NCI-H82 treated with DMSO at 0.1 percent for 48 hours (cell line): ENCODE results near the gene HDHD3.
"Not testable (repeated sequence)": the region's sequence is repeated elsewhere in the genome, so short reads cannot be mapped to it uniquely, and the experiment has no call there.

Experiments used
- DNase-seq: peaks from one replicate; lab custom pipeline; 2025; ENCODE audit not compliant: unreplicated experiment; lab: John Stamatoyannopoulos, UW

The HDHD3 gene, protein sequence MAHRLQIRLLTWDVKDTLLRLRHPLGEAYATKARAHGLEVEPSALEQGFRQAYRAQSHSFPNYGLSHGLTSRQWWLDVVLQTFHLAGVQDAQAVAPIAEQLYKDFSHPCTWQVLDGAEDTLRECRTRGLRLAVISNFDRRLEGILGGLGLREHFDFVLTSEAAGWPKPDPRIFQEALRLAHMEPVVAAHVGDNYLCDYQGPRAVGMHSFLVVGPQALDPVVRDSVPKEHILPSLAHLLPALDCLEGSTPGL

DNA sequence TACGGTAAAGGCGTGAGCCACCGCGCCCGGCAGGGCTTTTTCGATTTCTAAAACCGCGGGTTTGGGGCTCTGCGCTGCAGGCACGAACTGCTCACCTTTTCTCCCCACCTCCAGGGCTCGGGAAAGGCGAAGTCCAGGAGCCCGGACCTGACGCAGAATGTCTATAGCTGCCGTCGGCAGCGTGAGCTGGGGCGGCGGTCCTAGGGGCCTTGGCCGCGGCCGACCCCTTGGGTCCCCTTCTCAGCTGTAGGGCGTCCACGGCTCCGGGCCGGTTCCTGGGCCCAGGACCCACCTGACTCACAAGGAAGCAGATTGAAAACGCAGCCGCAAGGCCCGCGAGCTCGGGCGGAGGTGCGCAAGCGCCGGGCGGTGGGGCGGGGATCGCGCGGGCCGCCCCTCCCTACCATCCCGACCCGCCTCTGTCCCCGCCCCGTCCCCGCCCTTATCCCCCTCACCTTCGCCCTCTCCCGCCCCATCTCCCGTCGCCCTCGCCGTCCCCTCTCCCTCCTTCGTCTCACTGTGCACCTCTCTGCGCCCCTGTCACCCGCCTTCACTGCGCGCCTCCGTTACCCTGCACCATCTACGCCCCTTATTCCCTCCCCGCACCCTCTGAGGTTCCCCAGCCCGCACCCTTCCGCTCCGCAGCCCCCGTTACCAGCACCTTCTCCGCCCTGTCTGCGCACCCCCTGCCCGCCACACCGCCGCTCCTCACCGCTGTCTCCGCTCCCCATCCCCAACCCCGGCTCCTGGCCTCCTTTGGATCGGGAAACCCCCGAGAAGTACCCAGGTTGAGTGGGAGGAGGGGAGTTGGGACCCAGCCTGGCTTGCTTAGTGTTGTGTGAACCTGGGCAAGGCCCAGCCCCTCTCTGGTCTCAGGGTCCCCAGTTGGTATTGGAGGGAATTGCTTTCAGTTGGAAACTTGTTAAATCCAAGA lies at the start of gene HDHD3:
Gene HDHD3 (minus strand): TSS at position 353 of the 934 bp plus-strand sequence. CDS start 2,632 bp downstream, outside the sequence.
- DNase-seq: peak; percentile 60

DNA sequence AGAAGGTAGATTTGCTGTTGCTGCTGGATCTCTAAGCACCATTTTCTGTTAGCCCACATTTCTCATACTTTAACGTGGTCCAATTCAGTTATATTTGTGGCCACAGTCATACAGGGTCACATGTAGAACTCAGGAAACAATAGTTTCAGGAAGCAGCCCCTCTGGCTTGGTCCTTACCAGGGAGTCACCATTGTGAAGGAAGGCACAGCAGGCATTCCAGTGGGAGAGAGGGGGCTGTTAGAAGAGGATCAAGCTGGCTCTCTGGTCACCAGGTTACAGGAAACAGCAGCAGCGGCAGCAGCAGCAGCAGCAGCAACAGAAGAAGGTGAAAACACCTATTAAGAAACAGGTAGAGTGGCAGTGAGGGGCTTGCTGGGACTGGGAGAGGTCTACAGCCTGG lies 48.3 kb upstream of the HDHD3 start:
- no peak for DNase-seq

DNA sequence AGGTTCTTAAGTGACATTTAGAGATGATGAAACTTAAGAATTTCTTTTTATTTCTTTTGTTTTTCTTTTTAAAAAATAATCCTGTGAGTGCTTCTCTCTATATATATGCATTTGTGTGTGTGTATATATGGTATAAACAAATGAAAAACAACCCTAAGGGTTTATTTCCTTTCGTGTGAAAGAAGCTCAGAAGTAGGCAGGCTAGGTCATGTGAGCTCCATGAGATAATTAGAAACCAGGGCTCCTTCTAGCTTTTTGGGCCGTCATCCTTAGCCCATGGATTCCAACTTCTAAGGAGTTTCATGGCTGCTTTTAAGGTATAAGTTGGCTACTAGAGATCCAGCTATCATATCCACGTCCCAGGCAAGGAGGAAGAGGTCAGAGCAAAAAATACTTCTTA lies 44.9 kb upstream of the HDHD3 start:
- DNase-seq: no peak

DNA sequence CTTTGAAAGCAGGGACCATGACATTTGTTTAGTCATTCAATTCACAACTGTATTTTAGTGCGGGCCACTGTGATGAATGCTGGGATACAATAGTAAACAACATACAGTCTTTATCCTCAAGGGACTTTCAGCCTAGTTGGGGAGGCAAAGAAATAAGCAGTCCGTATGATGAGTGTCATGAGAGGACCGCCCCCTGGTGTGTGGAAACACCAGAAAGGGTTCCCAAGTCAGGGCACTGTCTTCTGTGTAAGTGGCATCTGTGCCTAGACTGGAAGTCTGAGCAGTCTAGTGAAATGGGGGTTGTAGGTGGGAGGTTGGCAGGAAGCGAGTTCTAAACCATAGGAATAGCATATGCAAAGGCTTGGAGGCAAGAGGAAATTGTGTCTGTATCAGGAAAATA lies 40.6 kb upstream of the HDHD3 start:
- DNase-seq: no peak

DNA sequence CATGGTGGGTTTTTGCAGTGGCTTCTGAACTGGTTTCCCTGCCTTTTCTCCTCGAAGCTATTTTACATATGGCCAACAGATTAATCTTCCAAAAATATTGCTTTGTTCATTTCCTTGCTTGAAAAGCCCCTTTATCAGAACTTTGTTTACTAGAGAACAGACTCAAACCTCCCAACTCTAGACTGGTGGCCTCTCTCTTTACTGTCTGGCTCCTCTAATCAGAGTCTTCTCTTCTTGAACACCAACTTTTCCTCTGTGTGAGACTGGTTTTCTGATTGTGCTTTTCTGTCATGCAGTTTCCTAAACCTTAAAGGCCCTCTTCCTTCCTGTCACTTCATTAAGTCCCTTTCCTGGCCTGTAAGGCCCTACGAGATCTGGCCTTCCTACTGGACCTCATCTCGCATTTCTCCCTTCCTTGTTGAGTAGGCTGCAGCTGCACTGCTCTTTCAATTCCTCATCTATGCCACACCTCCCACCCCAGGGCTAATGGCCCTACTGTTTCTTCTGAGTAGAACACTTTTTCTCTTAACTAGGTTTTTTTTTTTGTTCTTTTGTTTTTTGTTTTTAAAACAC lies 39.4 kb upstream of the HDHD3 start:
- DNase-seq: no peak

DNA sequence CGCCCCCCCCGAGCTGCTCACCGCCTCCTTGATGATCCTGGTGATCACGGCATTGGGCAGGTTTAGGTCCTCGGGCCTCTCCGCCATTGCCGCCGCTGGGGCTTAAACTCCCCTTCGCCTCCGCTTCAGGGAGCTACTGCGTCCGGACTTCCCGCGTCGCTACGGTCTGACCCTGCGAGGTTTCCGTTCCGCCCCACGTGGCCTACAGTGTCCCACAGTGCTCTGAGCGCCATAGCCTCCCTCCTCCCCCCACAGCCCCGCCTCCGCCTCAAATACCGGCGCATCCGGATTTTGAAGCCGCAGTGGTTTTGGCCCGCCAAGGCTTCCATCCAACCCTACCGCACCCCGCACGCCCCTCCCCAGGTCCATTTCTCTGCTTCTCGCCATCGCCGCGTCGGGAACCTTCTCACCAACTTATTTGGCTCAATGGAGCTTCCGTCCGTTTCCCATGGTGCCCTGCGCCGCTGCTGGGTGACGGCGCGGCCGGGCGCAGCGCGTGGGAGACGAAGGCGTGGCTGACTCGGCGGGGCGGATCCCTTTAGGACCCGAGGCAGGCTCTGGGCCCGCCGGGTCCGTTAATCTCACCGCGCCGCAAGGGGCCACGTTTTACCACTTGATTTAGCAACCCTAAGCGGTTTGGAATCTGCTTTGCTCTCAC lies 33.5 kb upstream of the HDHD3 start, which contains the start of the genes C9orf43 and POLE3:
Gene C9orf43 (plus strand): TSS at position 541 of the 658 bp plus-strand sequence. CDS start 2,747 bp downstream, outside the sequence.
Gene POLE3 (minus strand): TSS at position 469 of the 658 bp plus-strand sequence. CDS start 382 bp downstream, at position 87.
- peak; percentile 82 for DNase-seq

DNA sequence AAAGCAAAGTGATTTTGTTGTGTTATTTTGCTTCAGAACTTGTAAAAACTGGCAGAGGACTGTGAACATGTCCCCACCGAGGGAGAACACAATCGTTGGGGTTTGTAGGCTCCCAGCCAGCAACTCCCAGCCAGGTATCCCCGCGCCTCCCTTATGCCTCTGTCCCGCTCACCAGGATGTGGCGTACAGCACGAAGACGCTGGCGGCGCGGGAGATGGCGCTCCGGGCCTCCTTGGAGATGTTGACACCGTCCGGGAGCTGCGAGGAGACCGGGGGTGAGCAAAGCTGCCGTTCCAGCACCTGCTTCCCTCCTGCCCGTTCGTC lies 33.1 kb upstream of the HDHD3 start:
- DNase-seq: no peak

DNA sequence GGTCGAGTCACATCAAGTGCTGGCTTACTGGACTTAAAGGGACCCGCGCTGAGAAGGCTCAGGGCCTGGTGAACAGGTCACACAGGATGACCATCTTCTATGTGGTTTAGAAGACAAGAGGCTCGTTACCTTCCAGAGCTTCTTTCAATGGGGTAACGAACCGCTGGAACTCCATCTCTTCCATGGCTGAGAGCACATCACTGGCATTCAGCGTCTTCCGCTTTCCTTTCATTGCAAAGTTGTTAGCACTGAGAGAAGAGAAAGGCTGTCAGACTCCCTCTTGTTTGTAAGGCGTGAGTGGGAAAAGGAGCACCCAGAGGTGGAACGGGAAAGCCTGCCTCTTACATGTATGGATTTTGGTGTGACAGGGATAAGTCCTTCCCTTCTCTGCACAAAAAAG lies 32.7 kb upstream of the HDHD3 start:
- DNase-seq: no peak

DNA sequence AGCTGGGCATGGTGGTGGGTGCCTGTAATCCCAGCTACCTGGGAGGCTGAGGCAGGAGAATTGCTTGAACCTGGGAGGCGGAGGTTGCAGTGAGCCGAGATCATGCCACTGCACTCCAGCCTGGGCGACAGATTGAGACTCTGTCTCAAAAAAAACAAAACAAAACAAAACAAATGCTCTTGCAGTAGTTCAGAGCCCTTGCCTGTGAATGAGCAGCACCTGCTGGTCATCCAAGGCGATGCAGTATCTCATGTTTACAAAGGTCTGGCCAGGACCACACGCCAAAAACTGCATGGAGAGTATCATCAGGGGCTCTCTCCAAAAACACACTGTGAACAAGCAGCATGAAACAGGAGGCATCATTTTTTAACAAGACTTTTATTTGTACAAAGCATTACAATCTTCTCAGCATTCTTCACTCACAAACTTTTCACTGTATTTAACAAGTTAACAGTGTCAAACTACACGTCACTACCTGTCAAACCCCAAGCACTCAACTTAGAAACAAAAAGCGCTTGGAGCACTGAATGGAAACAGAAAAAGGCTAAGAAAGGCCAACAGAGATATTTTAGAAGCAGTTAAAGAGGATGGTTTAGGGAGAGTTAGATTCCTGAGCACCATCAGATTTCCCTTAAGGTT lies 30.2 kb upstream of the HDHD3 start:
- peak; percentile 29 for DNase-seq

DNA sequence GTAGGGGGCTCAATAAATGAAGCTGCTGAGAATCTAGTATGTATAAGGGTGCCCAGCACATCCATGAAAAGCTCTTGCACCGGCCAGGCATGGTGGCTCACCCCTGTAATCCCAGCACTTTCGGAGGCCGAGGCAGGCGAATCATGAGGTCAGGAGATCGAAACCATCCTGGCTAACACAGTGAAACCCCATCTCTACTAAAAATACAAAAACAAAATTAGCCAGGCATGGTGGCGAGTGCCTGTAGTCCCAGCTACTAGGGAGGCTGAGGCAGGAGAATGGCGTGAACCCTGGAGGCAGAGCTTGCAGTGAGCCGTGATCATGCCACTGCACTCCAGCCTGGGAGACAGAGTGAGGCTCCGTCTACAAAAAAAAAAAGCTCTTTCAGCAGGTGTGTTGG lies 29.6 kb upstream of the HDHD3 start:
- not testable (repeated sequence) for DNase-seq

DNA sequence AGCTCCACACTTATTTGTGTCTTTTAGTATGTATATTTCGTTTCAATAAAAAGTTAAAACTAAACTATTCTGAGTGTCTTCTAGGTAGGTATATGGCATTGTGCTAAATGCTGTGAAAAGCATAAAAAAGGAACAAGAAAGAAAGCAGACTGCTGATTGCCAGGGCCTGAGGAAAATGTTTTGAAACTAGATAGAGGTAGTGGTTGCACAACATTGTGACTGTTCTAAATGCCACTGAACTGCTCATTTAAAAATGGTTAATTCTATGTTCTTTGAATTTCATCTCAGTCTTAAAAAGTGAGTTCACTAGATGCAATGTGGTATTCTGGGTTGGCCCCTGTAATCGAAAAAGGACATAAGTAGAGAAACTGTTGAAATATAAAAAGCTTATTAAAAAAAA lies 26.9 kb upstream of the HDHD3 start:
- no peak for DNase-seq

DNA sequence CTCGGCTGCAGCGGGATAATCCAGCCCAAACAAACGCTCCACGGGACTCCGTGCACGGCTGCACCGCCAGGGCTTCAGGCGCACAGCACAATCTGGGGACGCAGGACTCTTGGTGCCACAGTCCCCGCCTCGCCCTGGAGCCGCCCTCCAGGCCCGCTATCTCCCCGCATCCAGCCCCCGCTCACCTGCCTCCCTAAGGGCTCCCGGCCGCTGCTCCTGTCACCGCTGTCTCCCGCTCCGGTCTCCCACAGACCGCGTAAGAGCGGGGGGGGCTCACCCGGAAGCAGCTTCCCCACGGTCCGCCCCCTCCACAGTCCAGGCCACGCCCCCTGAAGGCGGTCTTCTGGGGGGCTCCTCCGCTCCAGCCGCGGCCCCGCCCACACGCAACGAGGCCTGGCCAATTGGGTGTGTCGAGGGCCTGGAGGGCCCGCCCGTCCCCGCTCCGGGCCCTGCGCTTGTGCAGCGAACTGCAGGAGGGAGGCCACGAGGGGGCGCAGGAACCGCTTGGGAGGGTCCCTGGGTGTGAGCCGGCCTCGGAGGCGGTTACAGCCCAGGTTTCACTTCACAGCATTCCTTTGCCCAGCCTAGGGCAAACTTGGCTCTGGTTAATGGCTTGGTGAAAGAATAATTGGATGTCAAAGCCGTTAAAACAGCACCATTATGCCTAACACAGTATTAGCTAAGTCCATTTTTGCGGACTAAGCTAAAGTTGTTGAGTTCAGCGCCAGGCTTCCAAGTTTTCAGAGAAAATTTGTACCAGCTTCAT lies 24.4 kb upstream of the HDHD3 start, which contains the start of gene ALAD:
Gene ALAD (minus strand): TSS at position 258 of the 766 bp plus-strand sequence. CDS start 7,725 bp downstream, outside the sequence.
- peak; percentile 93 for DNase-seq

DNA sequence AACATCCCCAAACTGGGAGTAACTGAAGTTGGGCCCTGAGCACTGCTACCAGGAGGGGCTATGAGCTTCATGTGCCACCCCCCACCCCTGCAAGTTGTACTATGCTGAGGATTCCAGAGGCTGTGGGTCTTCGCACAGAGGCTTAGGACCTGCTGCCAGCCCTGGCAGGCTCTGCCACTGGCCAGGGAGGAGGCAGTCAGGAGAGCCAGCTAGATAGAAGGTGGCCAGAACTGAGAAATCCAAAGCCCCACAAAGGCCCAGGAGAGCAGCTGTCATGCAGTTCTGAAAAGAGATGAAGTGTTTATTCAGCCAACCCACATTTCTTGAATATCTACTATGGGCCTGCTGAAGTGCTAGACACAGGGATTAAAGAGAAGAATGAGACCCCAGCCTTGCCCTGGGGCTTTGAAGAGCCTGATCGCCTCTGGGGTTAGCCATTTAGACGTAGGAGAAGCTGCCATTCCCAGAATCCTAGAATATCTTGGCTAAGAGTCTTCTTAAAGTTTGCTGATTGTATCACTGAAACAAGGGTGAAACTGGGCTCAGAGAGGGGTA lies 22.9 kb upstream of the HDHD3 start:
- DNase-seq: no peak

DNA sequence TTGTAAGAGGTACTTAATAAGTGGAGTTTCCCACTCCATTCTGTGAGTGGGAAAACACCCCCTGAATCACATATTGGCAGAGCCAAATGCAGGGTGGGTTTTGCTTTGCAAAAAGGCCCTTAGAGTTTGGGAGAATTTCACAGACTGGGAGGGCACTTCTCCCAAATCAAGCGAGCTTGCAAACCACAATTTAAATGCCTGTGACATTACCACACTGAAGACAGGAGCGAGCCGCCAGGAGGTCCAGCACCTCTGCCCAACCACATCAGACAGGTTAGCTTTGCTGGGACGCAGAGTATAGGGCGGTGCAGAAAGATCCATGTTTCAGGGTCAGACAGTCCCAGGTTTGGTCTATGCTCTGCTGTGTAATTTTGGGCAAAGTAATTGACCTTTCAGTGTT lies 22.0 kb upstream of the HDHD3 start:
- no peak for DNase-seq

DNA sequence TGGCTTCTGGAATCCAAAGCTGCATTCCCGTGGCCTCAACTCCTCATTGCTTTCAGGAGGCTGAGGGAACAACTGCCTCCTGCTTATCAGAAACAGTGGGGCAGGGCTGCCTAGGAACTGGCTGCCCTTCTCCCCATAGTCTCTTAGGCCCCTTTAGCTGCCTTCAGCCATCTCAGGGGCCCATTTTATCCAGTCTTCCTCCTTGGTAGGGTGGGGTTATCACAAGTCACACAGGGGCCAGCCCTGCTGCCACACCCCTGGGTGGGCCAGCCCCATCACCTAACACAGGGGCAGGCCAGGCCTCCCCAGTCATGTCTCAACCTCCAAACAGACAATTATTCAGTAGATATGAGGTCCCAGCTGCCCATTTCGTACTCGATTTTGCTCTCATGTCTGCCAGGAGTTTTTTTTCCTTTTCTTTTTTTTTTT lies 20.4 kb upstream of the HDHD3 start:
- no peak for DNase-seq

DNA sequence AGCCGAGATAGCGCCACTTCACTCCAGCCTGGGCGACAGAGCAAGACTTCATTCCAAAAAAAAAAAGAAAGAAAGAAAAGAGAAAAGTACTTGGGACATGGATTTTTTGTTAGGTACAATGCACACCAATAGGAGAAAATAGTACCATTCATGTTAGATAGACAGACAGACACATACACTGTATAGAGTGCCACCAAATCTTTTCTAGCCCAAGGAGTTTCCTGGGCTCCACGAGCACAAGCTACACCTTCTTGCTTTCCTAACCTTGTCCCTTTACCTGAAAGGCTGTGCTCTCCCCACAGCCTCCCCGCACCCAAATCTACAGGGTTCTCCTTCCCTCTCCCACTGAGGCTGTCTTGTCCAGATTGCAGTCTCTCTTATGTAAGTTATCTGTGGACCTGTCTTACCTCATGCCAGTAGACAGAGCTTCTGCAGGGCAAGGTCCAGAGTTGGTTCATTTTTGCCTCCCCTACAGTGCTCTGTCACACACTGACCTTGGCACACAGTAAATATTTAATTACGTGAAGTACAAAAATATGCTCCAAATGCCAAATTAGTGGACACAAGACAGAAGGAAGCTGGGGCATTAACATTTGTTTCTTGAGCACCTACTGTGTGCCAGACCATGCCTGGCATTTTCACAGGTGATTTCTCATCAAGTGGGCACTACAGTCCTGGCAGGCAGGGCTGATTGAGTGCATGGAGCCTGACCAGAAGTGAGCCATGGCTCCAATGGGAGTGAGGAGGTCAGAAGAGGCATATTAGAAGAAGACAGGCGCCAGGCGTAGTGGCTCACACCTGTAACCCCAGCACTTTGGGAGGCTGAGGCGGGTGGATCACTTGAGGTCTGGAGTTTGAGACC lies 18.4 kb upstream of the HDHD3 start:
- no peak for DNase-seq

DNA sequence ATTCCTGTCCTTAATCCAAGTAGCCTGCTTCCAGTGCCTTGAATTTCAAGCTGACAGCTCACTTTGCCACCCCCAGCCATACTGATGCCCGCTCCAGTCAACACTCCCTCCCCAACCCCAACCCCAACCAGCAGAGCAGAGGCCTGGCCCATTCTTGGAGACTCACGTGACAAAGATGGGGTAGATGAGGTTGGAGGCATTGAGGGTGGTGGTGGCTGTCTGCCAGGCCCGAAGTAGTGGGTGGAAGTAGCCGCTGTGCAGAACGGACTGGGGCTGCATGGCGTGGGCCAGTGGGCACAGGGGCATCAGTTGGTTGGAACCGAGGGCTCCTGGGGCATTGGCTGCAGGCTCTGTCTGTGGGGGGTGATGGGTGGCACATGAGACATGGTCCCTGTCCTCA lies 16.5 kb upstream of the HDHD3 start:
- no peak for DNase-seq

DNA sequence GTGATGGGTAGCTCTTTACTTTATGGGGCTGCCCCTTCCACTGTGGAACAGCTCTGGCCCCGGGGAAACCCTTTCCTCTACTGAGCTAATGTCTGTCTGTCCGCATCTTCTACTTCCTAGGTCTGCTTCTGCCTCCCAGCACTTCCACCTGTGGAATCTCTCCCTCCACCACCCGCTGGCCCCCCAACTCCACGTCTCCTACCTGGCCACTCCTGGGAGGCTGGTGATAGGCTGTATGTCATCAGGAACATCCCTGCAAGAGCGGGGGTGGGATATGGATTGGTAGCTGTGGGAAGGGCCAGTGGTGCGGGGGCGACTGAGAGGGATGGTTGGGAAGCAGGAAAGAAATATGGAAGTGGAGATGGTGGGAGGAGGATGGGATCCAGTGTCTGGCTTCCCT lies 15.1 kb upstream of the HDHD3 start:
- no peak for DNase-seq
